ENCODE results near the gene DZIP3. TPM values are rescaled to one million over a fixed set of nuclear protein-coding genes. Genes with fewer than 3 reads are reported as not detected.

The DZIP3 gene
- total RNA-seq, 4 donors from 2014 or later, result 2.0 to 4.5 (median 2.8) TPM

DNA sequence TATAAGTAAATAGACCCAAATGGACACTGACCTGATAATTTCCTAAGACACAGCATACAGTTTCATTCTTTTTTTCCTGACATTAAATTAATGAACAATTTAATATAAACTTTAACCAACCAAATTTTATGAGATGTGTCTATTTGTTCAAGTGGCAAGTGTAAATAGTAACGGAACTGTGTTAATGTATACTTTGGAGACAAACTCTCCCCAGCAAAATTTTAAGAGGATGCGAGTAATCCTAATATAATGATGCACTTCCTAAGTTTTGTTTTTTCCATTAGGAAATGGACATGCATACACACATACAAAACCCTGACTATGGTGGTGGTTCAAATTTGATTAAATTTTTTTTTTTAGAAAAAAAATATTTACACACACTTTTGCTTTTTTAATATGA is 40.6 kb upstream of the DZIP3 start:
- no peak overlapping the region for H3K4me3 ChIP-seq (ENCODE audit: low read depth, poor library complexity, severe bottlenecking)
- no peak for TF ChIP-seq CTCF (IDR thresholded peaks at IDR 0.05)
- no peak for TF ChIP-seq POLR2A (IDR thresholded peaks at IDR 0.05)
- DNase-seq (ENCODE audit: low spot score in 2 of 2), result no peak
- WGBS, 2 donors, result 94 to 95% methylated on average over 2 of the region's 2 CpGs
- intact Hi-C loops (cut with DNase I; ENCODE audit: low total_unique reads), result no loop called here

GRCh38 chr3:108552267-108553159 is 37.0 kb upstream of the DZIP3 start:
- H3K4me3 ChIP-seq (ENCODE audit: low read depth, poor library complexity, severe bottlenecking), result no peak overlapping the region
- intact Hi-C loops (cut with DNase I; ENCODE audit: low total_unique reads), result loop anchor here (5.0 kb wide), 1 partner anchor 60 kb away; no protein-coding TSS in a partner anchor
- WGBS, 2 donors, result 44% methylated on average over 4 of the region's 4 CpGs
- no peak for DNase-seq (ENCODE audit: low spot score in 2 of 2)
- TF ChIP-seq POLR2A (IDR thresholded peaks at IDR 0.05), result no peak
- no peak for TF ChIP-seq CTCF (IDR thresholded peaks at IDR 0.05)

DNA sequence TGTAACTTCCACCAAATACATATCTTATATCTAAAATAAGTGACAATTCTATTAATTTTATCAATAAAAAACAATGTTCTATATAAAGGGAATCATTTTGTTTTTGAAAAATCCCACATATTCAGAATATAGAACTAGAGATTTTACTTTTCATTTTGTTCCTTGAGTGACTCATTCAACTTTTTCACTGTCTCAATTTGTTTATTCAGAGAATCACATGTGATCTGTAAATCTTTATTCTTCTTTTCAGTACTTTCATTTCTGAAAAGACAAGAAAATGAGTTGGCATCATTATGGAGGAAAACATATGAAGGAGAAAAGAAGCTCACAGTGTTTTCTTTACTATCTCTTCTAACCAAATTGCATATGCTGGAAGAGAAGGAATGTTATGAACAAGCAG is 35.3 kb upstream of the DZIP3 start:
- no peak overlapping the region for H3K4me3 ChIP-seq (ENCODE audit: low read depth, poor library complexity, severe bottlenecking)
- TF ChIP-seq POLR2A (IDR thresholded peaks at IDR 0.05) (no peak), CTCF (IDR thresholded peaks at IDR 0.05) (no peak)
- intact Hi-C loops (cut with DNase I; ENCODE audit: low total_unique reads), result loop anchor here (5.0 kb wide), 1 partner anchor 62 kb away; no protein-coding TSS in a partner anchor
- no peak for DNase-seq (ENCODE audit: low spot score in 2 of 2)

DNA sequence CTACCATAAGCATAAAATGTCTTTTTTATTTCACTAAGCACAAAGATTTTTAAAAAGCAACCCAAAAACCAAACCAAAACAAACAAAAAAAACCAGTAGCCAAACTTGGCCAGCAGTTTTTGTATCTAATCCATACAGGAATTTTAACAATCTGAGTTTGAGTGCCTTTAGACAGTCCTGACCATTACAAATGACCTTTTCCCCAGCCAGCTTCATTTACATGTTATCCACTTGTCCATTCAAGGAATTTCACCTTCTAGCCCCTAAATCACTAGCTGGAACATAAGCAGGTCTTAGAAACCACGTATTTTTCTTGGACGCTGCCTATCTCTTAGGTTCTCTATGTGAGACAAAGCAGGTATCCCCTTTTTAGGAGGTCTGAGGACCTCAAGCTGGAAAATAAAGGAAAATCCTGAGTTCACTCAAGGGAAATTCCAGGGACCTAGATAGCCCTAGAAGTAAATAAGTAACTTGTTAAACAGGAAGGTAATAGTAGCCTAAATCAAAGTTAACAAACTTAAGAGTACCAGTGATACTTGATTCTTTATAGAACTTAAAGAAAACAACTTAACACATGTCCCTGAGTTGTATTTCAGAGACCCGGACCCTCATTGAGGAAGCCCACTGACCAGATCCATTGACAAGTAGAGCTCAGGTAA is 34.5 kb upstream of the DZIP3 start:
- DNase-seq (ENCODE audit: low spot score in 2 of 2), result no peak
- no peak overlapping the region for H3K4me3 ChIP-seq (ENCODE audit: low read depth, poor library complexity, severe bottlenecking)
- intact Hi-C loops (cut with DNase I; ENCODE audit: low total_unique reads), result loop anchor here (5.0 kb wide), 1 partner anchor 63 kb away; no protein-coding TSS in a partner anchor
- TF ChIP-seq CTCF (IDR thresholded peaks at IDR 0.05) (no peak), POLR2A (IDR thresholded peaks at IDR 0.05) (no peak)
- 85 to 89% methylated on average over 3 of the region's 3 CpGs for WGBS, 2 donors

DNA sequence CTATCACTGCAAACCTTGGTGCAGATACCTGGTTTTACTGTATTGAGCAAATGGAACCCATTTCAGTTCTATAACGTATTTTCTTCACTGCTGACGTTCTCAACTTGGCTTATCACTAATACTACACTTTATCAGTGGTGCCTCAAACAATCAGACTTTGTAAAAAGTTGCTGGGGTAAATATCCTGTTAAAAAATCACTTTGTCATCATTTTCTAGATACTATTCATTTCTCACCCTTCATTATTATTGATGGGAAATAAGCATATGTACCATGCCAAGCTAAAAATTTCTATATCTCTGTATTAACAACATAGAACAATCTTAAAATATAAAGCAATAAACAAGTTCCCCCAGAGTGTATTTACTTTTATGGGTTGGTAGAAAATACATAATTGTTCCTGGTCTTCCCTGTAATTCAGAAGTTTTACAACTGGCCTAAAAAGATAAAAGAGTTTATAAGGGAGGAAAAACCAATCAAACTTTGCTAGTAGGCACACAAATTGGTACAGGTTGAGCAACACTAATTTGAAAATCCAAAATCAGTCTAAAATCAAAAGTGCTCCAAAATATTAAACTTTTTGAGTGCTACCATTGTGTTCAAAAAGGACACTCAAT is 33.4 kb upstream of the DZIP3 start:
- WGBS, 2 donors, result 93 to 94% methylated on average over 2 of the region's 2 CpGs
- no peak overlapping the region for H3K4me3 ChIP-seq (ENCODE audit: low read depth, poor library complexity, severe bottlenecking)
- intact Hi-C loops (cut with DNase I; ENCODE audit: low total_unique reads), result no loop called here
- DNase-seq (ENCODE audit: low spot score in 2 of 2), result no peak
- TF ChIP-seq POLR2A (IDR thresholded peaks at IDR 0.05) (no peak), CTCF (IDR thresholded peaks at IDR 0.05) (no peak)

All from lower leg skin (tissue), 4 donors.